Stomach smooth muscle (tissue), 2 donors: ENCODE results near the gene PLTP.

ENCODE experiments used
- H3K27ac ChIP-seq: one replicate; pipeline ENCODE4 v1.7.0; 2013; ENCODE audit warnings: mild to moderate bottlenecking, low read length, inconsistent platforms
- H3K27me3 ChIP-seq, 2 donors: one replicate each; pipeline ENCODE4 v1.7.0; 2013; ENCODE audit warnings: low read length in 2 of 2; ENCODE audit not compliant: insufficient read depth in 2 of 2, control insufficient read depth in 1 of 2
- H3K36me3 ChIP-seq, 2 donors: one replicate each; pipeline ENCODE4 v1.7.0; 2013; ENCODE audit warnings: low read length in 2 of 2; ENCODE audit not compliant: control insufficient read depth in 2 of 2, insufficient read depth in 2 of 2
- H3K4me1 ChIP-seq: one replicate; pipeline ENCODE4 v1.7.0; 2013; ENCODE audit warnings: low read length; ENCODE audit not compliant: control insufficient read depth, insufficient read depth
- H3K4me3 ChIP-seq, 2 donors: one replicate each; pipeline ENCODE4 v1.7.0; 2013; ENCODE audit warnings: low read length in 2 of 2
- H3K9ac ChIP-seq, 2 donors: one replicate each; pipeline ENCODE4 v1.7.0; 2013; ENCODE audit warnings: low read length in 2 of 2, mild to moderate bottlenecking in 1 of 2
- H3K9me3 ChIP-seq, 2 donors: one replicate each; pipeline ENCODE4 v1.7.0; 2013; ENCODE audit warnings: low read length in 2 of 2; ENCODE audit not compliant: control insufficient read depth in 2 of 2
- donor health status: healthy.
- donor health status: Pancreatic carcinoma.

PLTP gene

DNA sequence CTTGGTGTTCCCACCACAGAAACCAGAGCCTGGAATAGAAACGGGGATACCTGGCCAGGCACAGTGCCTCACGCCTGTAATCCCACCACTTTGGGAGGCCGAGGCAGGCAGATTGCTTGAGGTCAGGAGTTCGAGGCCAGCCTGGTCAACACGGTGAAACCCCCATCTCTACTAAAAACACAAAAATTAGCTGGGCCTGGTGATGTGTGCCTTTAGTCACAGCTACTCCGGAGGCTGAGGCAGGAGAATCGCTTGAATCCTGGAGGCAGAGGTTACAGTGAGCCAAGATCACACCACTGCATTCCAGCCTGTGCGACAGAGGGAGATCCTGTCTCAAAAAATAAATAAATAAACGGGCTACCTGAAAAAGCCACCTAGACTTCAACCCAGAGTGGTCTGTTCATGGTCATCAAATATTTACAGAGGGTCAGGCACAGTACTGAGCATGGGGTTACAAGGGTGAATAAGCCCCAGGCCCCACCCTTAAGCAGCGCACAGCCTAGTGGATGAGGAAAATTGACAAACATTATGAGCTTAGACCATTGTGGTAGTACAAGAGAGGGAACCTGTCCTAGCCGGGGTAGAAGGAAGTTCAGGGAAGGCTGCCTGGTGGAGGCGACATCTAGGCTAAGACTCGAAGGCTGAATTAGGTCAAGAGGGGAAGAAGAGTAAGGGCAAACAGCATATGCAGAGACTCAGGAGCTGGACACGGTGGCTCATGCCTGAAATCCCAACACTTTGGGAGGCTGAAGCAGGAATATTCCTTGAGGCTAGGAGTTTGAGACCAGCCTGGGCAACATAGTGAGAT lies 15.3 kb upstream of the PLTP start:
- Histone ChIP-seq H3K27ac (no peak overlapping the region), H3K27me3 (no peaks in the 10 kb centered on the region), H3K9ac (no peak overlapping the region), H3K4me3 (no peak overlapping the region), H3K9me3 (no peaks in the 10 kb centered on the region), H3K36me3 (no peaks in the 10 kb centered on the region), H3K4me1 (peaks cover 10% of the 10 kb centered on the region)

DNA sequence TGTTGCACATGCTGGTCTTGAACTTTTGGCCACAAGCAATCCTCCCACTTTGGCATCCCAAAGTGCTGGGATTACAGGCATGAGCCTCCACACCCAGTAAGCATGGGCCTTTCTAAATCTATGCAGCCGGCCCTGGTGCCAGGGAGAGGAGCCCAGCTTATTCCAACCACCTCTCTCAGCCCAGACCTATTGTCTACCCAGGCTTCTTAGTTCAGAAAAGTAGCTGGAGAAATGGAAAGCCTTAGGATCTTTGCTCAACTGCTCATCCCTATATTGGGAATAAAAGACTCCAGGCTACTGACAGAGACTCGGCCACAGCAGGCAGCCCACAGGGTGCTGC lies 14.7 kb upstream of the PLTP start:
- no peak overlapping the region for H3K4me3 ChIP-seq
- H3K27ac ChIP-seq = no peak overlapping the region
- H3K36me3 ChIP-seq = no peaks in the 10 kb centered on the region
- no peaks in the 10 kb centered on the region for H3K9me3 ChIP-seq
- peaks cover 10% of the 10 kb centered on the region for H3K4me1 ChIP-seq
- H3K9ac ChIP-seq = no peak overlapping the region
- H3K27me3 ChIP-seq = no peaks in the 10 kb centered on the region

DNA sequence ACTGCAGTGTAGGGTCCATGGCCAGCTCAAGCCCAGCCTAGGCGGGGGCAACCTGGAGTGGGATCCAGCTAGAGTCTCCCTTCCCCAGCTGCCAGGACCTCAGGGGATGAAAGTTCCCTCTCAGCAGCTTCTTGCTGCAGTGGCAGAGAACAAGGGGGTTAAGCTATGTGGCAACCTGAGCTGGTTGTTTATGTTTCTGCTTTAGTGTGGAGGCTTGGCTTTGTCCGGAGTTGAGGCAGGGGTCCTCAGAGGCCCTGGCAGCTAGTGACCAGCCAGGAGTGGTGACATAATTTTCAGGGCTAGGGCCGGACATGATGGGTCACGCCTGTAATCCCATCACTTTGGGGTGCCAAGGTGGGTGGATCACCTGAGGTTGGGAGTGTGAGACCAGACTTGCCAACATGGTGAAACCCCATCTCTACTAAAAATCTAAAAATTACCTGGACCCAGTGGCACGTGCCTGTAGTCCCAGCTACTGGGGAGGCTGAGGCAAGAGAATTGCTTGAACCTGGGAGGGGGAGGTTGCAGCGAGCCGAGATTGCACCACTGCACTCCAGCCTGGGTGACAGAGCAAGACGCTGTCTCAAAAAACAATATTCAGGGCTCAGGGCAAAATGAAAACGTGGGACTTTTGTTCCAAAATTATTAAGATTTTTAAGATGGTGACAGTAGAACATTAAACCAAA lies 14.0 kb upstream of the PLTP start:
- Histone ChIP-seq H3K27me3 (no peaks in the 10 kb centered on the region), H3K9ac (no peak overlapping the region), H3K4me1 (peaks cover 10% of the 10 kb centered on the region), H3K4me3 (no peak overlapping the region), H3K9me3 (no peaks in the 10 kb centered on the region), H3K27ac (no peak overlapping the region), H3K36me3 (no peaks in the 10 kb centered on the region)

DNA sequence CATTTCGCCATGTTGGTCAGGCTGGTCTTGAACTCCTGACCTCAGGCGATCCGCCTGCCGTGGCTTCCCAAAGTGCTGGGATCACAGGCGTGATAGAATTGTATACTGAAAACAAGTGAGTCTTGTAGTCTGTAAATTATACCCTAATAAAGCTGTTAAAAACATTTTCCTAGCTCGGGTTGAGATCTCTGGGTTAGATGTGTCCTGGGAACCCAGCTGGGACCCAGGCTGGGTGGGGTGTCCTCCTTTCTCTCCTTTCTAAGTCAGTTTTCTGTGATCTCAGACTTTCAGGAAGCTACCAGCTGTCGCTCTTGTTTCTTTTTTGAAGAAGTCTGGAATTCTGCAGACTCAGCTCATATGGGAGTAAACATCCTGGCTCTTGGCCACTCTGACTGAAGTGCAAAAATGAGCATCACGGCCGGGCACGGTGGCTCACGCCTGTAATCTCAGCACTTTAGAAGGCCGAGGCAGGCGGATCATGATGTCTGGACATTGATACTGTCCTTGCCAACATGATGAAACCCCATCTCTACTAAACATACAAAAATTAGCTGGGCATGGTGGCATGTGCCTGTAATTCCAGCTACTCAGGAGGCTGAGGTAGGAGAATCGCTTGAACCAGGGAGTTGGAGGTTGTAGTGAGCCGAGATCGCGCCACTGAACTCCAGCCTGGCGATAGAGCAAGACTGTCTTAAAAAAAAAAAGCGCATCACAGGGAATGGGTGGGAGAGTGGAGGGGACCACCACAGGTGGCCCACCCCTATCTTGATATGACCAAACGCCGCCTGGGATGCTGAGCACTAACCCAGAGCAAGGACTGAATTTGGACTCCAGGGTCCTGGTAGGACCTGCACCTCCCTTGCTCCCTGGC lies 12.7 kb upstream of the PLTP start:
- peak overlapping the region in 1 of 2 donors; percentile 4 for H3K9ac ChIP-seq
- no peaks in the 10 kb centered on the region for H3K36me3 ChIP-seq
- no peaks in the 10 kb centered on the region for H3K27me3 ChIP-seq
- no peak overlapping the region for H3K27ac ChIP-seq
- no peak overlapping the region for H3K4me3 ChIP-seq
- H3K4me1 ChIP-seq = peaks cover 11% of the 10 kb centered on the region
- no peaks in the 10 kb centered on the region for H3K9me3 ChIP-seq

DNA sequence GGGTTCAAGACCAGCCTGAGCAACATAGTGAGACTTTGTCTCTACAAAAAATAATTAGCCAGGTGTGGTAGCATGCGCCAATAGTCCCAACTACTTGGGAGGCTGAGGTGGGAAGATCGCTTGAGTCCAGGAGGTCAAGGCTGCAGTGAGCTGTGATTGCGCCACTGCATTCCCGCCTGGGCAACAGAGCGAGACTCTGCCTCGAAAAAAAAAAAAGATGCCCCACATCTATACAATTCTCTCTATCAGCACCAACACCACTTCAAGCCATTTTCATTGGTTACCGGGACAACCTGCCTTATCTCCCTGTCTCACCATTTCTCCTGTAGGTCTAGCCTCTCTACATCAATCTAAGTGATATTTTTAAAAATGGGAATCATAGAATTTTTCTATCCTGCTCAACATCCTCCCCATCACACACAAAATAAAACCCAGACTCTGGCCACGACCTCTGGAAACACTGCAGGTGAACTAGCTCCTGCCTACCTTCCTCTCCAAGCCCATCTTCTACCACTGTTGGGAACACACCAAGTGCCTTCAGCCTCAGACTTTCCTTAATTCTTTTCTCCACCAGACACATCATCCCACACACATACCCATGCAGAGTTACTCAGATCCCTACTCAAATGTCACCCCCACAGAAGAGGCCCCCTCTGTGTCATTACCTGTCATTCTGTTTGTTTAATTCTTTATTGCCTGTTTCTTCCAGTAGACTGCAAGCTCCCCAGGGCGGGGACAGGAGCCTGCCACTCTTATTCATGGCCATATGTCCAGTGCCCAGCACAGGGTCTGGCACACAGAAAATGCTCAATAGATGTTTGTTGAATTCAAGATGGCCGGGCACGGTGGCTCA lies 9.6 kb upstream of the PLTP start:
- no peak overlapping the region for H3K9ac ChIP-seq
- peaks cover 0 to 3% of the 10 kb centered on the region in 2 donors for H3K27me3 ChIP-seq
- H3K27ac ChIP-seq = no peak overlapping the region
- H3K4me1 ChIP-seq = peaks cover 14% of the 10 kb centered on the region
- H3K4me3 ChIP-seq = no peak overlapping the region
- no peaks in the 10 kb centered on the region for H3K9me3 ChIP-seq
- no peaks in the 10 kb centered on the region for H3K36me3 ChIP-seq

DNA sequence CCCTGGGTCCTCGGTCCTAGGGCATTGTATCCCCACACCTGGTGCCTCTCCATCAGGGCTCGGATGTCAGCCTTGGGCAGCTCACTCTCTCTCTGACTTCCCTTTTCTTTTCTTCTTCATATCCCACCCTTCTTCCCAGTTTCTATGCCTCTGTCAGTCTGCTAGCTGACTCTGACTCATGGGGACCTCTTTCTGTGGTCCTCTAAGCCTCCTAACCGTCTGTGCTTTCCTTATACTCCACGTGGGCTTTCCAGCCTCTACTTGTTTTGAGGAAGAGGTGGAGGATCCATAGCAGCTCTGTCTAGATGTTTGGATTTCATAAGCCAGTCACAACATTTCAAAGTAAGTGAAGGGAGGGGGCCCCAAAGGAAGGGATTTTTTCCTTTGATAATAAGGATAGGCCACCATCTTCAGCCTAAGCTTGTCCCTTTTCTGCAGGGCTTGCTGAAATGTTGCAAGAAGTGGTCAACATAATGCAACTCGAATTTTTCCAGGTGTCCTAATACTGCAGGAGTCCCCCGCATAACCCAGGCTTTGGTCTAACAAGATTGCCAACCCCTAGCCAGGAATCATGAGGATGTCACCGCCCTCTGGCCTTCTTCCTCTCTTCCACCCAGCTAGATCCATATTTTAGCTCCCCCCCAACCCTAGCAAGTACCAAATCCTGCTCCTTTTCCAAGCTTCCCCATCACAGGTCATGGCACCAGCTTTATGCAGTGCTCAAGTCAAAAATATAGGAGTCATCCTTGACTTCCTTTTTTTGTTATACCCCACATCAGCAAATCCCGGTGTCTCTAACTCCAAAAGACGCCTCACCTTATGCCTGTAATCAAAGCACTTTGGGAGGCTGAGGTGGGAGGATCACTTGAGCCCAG lies 8.7 kb upstream of the PLTP start:
- H3K27me3 ChIP-seq = peaks cover 0 to 3% of the 10 kb centered on the region in 2 donors
- peak overlapping the region; percentile 46 for H3K27ac ChIP-seq
- H3K4me1 ChIP-seq = peaks cover 14% of the 10 kb centered on the region
- no peaks in the 10 kb centered on the region for H3K36me3 ChIP-seq
- no peak overlapping the region for H3K4me3 ChIP-seq
- no peaks in the 10 kb centered on the region for H3K9me3 ChIP-seq
- H3K9ac ChIP-seq = no peak overlapping the region

DNA sequence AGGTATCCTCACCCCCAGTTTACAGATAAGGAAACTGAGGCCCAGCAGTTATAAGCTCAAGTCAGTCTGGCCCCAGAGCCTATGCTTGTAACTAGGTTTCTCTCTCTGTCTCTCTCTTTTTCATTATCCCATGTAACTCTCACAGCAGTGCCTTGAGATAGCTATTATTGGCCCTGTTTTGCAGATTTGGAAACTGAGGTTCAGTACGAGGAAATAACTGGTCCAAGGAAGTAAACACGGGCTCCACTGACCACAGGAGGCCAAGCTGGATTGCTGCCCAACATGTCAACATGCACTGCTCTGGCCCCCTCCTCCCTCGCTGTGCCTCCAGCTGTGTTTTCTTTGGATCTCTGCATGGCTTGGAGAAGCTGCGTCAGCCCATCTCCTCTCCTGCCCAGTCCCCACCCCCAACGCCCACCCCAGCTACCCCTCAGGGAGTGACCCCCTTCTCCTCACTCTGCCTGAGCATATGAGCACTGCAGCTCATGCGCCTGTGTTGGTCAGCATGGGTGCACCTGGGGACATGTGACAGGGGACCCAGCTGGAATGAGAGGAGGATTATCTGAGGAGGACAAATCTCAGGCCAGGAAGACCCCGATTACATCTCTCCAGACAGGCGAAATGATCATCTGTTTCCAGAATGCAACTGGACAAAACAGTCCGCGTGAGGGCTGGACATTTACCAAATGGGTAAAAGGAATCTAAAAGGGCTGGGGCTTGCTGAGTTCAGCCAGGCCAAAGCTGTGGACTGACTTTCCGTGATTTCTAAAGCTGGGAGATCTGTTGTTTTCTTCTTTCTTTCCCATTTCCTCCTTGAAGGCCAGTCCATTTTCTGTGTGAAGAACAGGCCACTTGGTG lies 7.8 kb upstream of the PLTP start:
- H3K9ac ChIP-seq = no peak overlapping the region
- H3K9me3 ChIP-seq = no peaks in the 10 kb centered on the region
- H3K4me1 ChIP-seq = peaks cover 11% of the 10 kb centered on the region
- H3K27ac ChIP-seq = peak overlapping the region; percentile 46
- H3K27me3 ChIP-seq = peaks cover 0 to 3% of the 10 kb centered on the region in 2 donors
- H3K36me3 ChIP-seq = no peaks in the 10 kb centered on the region
- H3K4me3 ChIP-seq = no peak overlapping the region

DNA sequence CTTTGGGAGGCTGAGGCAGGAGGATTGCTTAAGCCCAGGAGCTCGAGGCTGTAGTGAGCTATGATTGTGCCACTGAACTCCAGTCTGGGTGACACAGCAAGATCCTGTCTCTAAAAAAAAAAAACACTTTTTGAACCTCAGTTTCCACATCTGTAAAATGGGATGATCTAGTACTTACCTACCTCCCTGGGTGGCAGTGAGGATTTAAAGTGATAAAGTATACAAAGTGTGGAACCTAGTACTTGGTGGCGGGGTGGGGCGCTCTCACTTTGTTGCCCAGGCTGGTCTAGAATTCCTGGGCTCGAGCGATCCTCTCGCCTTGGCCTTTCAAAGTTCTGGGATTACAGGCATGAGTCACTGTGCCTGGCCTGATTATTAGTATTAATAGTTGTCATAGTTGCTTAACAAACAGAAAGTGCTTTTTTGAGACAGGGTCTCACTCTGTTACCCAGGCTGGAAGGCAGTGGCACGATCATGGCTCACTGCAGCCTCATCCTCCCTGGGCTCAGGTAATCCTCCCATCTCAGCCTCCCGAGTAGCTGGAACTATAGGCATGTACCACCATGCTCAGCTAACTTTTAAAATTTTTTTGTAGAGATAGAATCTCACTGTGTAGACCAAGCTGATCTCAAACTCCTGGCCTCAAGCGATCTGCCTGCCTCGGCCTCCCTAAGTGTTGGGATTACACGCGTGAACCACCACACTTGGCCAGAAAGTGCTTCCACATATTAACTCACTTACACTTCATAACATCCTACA lies 7.0 kb upstream of the PLTP start:
- no peak overlapping the region for H3K27ac ChIP-seq
- peaks cover 4% of the 10 kb centered on the region for H3K4me1 ChIP-seq
- H3K4me3 ChIP-seq = no peak overlapping the region
- peaks cover 0 to 3% of the 10 kb centered on the region in 2 donors for H3K27me3 ChIP-seq
- H3K9ac ChIP-seq = no peak overlapping the region
- no peaks in the 10 kb centered on the region for H3K9me3 ChIP-seq
- H3K36me3 ChIP-seq = no peaks in the 10 kb centered on the region
